HepG2 (cell line): ENCODE data around the gene PAXIP1.

Source experiments
- NR3C1 ChIP-seq: sonication (generic); formaldehyde crosslinking; IDR thresholded peaks from 2 replicates; pipeline ENCODE4 v1.4.0; 2020; ENCODE audit warnings: missing genetic modification reagents
- POLR2AphosphoS2 ChIP-seq: IDR thresholded peaks from 2 replicates; pipeline ENCODE4 v1.6.1; 2011; ENCODE audit warnings: low read depth, low read length, improper control_type of control experiment
- ZNF30 ChIP-seq: sonication (generic); formaldehyde crosslinking; IDR thresholded peaks from 2 replicates; pipeline ENCODE4 v1.5.0; 2020; ENCODE audit warnings: mild to moderate bottlenecking, missing genetic modification reagents

DNA sequence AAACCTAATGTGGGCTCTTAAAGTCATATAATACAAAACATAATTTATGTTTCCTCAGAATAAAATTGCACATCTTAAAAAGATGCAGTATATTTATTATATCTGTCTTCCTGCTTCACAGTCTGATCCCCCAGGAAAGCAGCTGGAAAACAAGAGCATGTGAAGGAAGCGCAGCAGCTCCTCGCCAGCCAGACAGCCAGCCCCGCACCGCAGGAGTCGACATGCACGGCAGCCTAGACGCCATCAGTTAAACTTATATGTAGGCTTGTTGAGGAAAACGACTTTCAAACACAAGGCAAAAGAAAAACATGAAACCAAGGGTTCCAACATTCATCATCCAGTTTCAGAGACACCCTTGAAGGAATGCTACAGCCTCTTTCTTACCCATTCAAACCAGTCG, 59.0 kb downstream of the PAXIP1 start:
- no peak for TF ChIP-seq NR3C1 (CRISPR knock-in tag)
- TF ChIP-seq POLR2AphosphoS2: no peak
- TF ChIP-seq ZNF30: no peak
